ENCODE data around the gene TOR1A.

TOR1A gene

GRCh38 chr9:129851821-129852220, 27.9 kb upstream of the TOR1A start:
- DNase-seq, result no peak

GRCh38 chr9:129850821-129851550, 27.1 kb upstream of the TOR1A start:
- DNase-seq, result no peak

- DNase-seq, result no peak
Measured at GRCh38 chr9:129849901-129850300, 26.0 kb upstream of the TOR1A start.

GRCh38 chr9:129848712-129849441, 24.9 kb upstream of the TOR1A start:
- no peak for DNase-seq

- DNase-seq, result no peak
Measured at GRCh38 chr9:129845373-129845772, 21.4 kb upstream of the TOR1A start.

GRCh38 chr9:129841071-129841470, 17.1 kb upstream of the TOR1A start:
- no peak for DNase-seq

- DNase-seq, result no peak
Measured at GRCh38 chr9:129840034-129840433, 16.1 kb upstream of the TOR1A start.

- peak; percentile 17 to 52 for DNase-seq
Measured at GRCh38 chr9:129839324-129840023, 15.5 kb upstream of the TOR1A start.

GRCh38 chr9:129838707-129839259, 14.8 kb upstream of the TOR1A start:
- peak; percentile 77 to 88 for DNase-seq

- no peak for DNase-seq
Measured at GRCh38 chr9:129836311-129837007, 12.5 kb upstream of the TOR1A start.

GRCh38 chr9:129835860-129836223, 11.9 kb upstream of the TOR1A start:
- DNase-seq, result no peak

GRCh38 chr9:129835128-129835859, 11.4 kb upstream of the TOR1A start, which contains the start of the genes C9orf78 and USP20:
Gene C9orf78, minus strand, starts transcription at chr9:129835275. Its CDS starts 54 bp downstream, at chr9:129835221.
Gene USP20, plus strand, starts transcription at chr9:129835458. Its CDS starts 17,098 bp downstream, at chr9:129852556.
- peak; percentile 97 to 98 for DNase-seq

- DNase-seq, result peak; percentile 28 to 43
Measured at GRCh38 chr9:129834489-129835127, 10.7 kb upstream of the TOR1A start.

GRCh38 chr9:129832982-129833381, 9.0 kb upstream of the TOR1A start:
- DNase-seq, result peak in 1 of 2 donors; percentile 34

GRCh38 chr9:129828969-129829368, 5.0 kb upstream of the TOR1A start:
- DNase-seq, result no peak

- DNase-seq, result no peak
Measured at GRCh38 chr9:129828051-129828450, 4.1 kb upstream of the TOR1A start.

- no peak for DNase-seq
Measured at GRCh38 chr9:129826759-129827158, 2.8 kb upstream of the TOR1A start.

GRCh38 chr9:129826344-129826743, 2.4 kb upstream of the TOR1A start:
- DNase-seq, result no peak

GRCh38 chr9:129823542-129823934, 398 bp downstream of the TOR1A start:
- DNase-seq, result no peak

GRCh38 chr9:129822898-129823541, 916 bp downstream of the TOR1A start:
- DNase-seq, result peak in 1 of 2 donors; percentile 23

Data from inflammatory macrophage (primary cell).